Nephron (organoid): ENCODE measurements around the gene CSNK1A1.
"Not testable (repeated sequence)": the region's sequence is repeated elsewhere in the genome, so short reads cannot be mapped to it uniquely, and the experiment has no call there.

ENCODE experiments used
- H3K27ac Mint-ChIP-seq, 3 experiments: 2 replicates each; pipeline ENCODE4 v1.8.0; 2020; ENCODE audit warnings: mixed read lengths in 3 of 3, mild to moderate bottlenecking in 2 of 3, moderate library complexity in 1 of 3
- H3K27me3 Mint-ChIP-seq: 2 replicates; pipeline ENCODE4 v1.8.0; 2021; ENCODE audit warnings: low read depth, mild to moderate bottlenecking, moderate library complexity, mixed read lengths
- H3K36me3 Mint-ChIP-seq: 2 replicates; pipeline ENCODE4 v1.8.0; 2020; ENCODE audit warnings: low read depth, mixed read lengths
- H3K4me1 Mint-ChIP-seq: 2 replicates; pipeline ENCODE4 v1.8.0; 2020; ENCODE audit warnings: mixed read lengths
- H3K4me3 Mint-ChIP-seq, 3 experiments: 2 replicates each; pipeline ENCODE4 v1.8.0; 2020; ENCODE audit warnings: mild to moderate bottlenecking in 3 of 3, mixed read lengths in 3 of 3, moderate library complexity in 2 of 3
- H3K9me3 Mint-ChIP-seq: 2 replicates; pipeline ENCODE4 v1.8.0; 2020; ENCODE audit warnings: mixed read lengths
- TF ChIP-seq, protein P1 (sequence below), 3 experiments: fragments of 200-600 bp; sonication (generic); IDR thresholded peaks; one replicate each; pipeline ENCODE4 v1.5.0; 2021; ENCODE audit warnings: antibody characterized with exemption in 3 of 3; ENCODE audit not compliant: unreplicated experiment in 3 of 3

CSNK1A1 gene

DNA sequence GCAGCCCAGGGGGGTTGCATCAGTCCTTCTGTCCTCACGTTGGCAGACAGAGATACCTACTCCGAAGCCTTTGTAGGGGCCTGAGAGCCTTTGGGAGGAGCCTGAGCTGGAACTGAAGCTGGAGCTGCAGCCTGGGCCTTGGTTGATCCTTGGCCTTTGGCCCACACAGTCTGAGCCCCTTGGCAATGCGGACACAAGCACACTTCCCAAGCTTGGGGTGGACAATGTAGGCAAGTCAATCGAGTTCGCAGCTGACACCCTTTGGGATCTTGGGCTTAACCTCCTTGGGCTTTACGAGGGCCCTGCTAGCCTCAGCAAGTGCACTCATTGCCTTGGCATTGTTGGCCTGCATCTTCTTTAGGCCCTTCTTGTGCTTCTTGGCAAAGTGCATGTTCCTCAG is 5.9 kb downstream of the CSNK1A1 start:
- peaks cover 70% of the 10 kb centered on the region for H3K36me3 Mint-ChIP-seq
- H3K4me1 Mint-ChIP-seq: peaks cover 50% of the 10 kb centered on the region
- H3K9me3 Mint-ChIP-seq: no peaks in the 10 kb centered on the region
- TF ChIP-seq, protein P1, sequence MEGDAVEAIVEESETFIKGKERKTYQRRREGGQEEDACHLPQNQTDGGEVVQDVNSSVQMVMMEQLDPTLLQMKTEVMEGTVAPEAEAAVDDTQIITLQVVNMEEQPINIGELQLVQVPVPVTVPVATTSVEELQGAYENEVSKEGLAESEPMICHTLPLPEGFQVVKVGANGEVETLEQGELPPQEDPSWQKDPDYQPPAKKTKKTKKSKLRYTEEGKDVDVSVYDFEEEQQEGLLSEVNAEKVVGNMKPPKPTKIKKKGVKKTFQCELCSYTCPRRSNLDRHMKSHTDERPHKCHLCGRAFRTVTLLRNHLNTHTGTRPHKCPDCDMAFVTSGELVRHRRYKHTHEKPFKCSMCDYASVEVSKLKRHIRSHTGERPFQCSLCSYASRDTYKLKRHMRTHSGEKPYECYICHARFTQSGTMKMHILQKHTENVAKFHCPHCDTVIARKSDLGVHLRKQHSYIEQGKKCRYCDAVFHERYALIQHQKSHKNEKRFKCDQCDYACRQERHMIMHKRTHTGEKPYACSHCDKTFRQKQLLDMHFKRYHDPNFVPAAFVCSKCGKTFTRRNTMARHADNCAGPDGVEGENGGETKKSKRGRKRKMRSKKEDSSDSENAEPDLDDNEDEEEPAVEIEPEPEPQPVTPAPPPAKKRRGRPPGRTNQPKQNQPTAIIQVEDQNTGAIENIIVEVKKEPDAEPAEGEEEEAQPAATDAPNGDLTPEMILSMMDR (IDR thresholded peaks at IDR 0.05; ENCODE audit: unreplicated experiment in 3 of 3): no peak
- H3K4me3 Mint-ChIP-seq: no peak overlapping the region
- H3K27ac Mint-ChIP-seq: peak overlapping the region in 1 of 3 experiments; percentile 61
- no peaks in the 10 kb centered on the region for H3K27me3 Mint-ChIP-seq

DNA sequence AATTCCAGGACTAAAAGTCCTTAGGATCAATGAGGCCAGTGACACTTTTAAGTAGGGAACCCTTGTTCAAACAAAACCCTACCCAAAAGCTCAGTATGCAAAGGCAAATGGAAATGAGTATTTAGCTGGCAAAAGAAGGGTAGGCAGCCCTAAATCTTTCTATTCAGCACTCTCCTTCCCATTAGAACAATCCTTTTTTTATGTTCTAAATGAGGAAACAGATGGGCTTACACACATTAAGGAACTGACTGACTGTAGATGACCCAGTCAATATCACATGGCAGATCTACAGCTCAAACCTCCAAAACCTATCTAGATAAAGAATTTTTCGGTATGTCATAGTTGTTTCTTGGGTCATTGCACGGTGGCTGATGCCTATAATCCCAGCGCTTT is 7.2 kb downstream of the CSNK1A1 start:
- no peaks in the 10 kb centered on the region for H3K9me3 Mint-ChIP-seq
- H3K36me3 Mint-ChIP-seq: peaks cover 69% of the 10 kb centered on the region
- peaks cover 54% of the 10 kb centered on the region for H3K4me1 Mint-ChIP-seq
- no peak overlapping the region for H3K4me3 Mint-ChIP-seq
- H3K27me3 Mint-ChIP-seq: no peaks in the 10 kb centered on the region
- H3K27ac Mint-ChIP-seq: no peak overlapping the region
- TF ChIP-seq, protein P1 (IDR thresholded peaks at IDR 0.05; ENCODE audit: unreplicated experiment in 3 of 3): no peak

DNA sequence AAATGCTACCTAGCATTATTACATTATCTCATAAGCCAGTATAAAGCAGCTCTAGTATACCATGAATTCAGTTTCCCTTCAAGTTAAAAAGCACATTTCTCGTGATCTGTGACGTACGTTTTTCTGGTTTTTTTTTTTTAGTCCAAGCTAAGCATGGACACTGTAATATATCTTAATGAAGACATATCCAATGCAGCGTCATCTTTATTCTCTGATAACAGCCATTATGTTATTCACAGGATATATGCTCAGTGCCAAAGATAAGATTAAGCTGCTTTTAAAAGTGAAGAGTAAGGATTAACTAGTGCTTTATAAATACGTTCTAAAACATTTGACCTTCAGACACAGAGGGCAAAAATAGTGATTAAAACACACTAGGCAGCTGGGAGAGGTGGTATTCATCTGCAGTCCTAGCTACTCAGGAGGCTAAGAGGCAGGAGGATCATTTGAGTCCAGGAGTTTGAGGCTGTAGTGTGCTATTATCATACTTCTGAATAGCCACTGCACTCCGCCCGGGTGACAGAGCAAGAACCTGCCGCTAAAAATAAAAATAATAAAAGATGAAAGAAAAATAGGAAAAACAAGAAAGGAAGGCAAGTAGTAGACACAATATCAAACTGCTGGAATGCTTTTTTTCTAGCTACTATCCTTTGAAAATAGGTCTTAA is 7.7 kb downstream of the CSNK1A1 start:
- Mint-ChIP-seq H3K9me3 (no peaks in the 10 kb centered on the region), H3K27me3 (no peaks in the 10 kb centered on the region), H3K36me3 (peaks cover 66% of the 10 kb centered on the region), H3K27ac (peak overlapping the region; percentile 14 to 65 (median 22)), H3K4me1 (peaks cover 50% of the 10 kb centered on the region), H3K4me3 (no peak overlapping the region)
- TF ChIP-seq, protein P1 (IDR thresholded peaks at IDR 0.05; ENCODE audit: unreplicated experiment in 3 of 3): no peak

DNA sequence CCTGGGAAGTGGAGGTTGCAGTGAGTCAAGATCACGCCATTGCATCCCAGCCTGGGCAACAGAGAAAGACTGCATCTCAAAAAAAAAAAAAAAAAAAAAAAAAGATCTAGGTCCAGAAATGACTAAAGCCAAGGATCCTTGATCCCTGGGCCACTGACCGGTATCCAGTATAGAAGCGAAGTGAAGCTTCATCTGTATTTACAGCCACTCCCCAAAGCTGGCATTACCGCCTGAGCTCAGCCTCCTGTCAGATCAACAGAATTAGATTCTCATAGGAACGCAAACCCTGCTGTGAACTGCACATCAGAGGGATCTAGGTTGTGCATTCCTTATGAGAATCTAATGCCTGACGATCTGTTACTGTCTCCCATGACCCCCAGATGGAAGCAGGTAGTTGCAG is 9.3 kb downstream of the CSNK1A1 start:
- Mint-ChIP-seq H3K4me1 (peaks cover 42% of the 10 kb centered on the region), H3K27me3 (no peaks in the 10 kb centered on the region), H3K36me3 (peaks cover 70% of the 10 kb centered on the region), H3K9me3 (no peaks in the 10 kb centered on the region), H3K27ac (no peak overlapping the region), H3K4me3 (no peak overlapping the region)
- TF ChIP-seq, protein P1 (IDR thresholded peaks at IDR 0.05; ENCODE audit: unreplicated experiment in 3 of 3): no peak

DNA sequence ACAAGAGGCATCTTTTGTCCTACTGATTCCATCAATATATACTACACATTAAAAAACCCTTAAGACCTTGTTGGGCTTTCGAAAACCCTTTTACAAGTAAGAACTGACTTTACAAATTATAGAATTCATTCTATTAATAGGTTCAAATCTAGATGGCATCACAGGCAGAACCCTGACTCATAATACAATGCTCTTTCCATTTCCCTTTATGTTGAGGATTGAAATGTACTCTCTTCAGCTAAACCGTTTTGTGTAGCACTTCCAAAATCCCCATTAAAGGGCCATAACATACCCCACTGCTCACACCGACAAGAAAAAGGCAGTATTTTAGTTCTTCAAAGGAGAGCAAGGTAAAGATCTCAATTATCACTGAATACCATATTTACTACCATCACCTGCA is 11.2 kb downstream of the CSNK1A1 start:
- Mint-ChIP-seq H3K36me3 (peaks cover 61% of the 10 kb centered on the region), H3K9me3 (no peaks in the 10 kb centered on the region), H3K4me1 (peaks cover 32% of the 10 kb centered on the region), H3K4me3 (no peak overlapping the region), H3K27ac (peak overlapping the region in 1 of 3 experiments; percentile 40), H3K27me3 (no peaks in the 10 kb centered on the region)
- TF ChIP-seq, protein P1 (IDR thresholded peaks at IDR 0.05; ENCODE audit: unreplicated experiment in 3 of 3): no peak

DNA sequence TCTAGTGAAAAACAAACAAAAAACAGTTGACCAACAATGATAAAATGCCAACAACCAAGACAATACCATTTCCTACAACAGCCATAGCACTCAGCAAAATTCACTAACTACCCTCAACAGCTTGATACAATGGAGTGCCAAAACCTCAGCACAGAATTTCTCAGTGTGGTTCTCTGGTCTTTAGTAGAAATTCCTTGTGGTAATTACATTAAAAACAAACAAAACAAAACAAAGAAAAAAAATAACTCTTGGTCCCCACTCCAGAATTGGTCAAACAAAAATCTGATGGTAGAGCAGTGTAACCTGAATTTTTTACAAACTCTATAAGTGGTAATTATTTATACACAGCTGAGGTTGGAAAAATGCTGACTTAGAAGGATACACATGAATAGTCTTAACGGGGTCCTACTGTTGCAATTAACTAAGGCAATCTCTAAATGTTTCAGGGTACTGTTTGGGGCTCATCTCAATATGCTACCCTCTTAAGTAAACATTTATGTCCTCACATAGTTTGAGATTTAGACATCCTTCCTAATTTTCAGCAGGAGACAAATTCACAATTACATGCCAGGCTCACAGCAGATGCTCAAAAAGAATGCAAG is 13.8 kb downstream of the CSNK1A1 start:
- H3K27ac Mint-ChIP-seq: peak overlapping the region in 2 of 3 experiments; percentile 11 to 31
- no peaks in the 10 kb centered on the region for H3K9me3 Mint-ChIP-seq
- TF ChIP-seq, protein P1 (IDR thresholded peaks at IDR 0.05; ENCODE audit: unreplicated experiment in 3 of 3): no peak
- H3K4me3 Mint-ChIP-seq: no peak overlapping the region
- peaks cover 67% of the 10 kb centered on the region for H3K36me3 Mint-ChIP-seq
- H3K4me1 Mint-ChIP-seq: peaks cover 26% of the 10 kb centered on the region
- H3K27me3 Mint-ChIP-seq: no peaks in the 10 kb centered on the region

DNA sequence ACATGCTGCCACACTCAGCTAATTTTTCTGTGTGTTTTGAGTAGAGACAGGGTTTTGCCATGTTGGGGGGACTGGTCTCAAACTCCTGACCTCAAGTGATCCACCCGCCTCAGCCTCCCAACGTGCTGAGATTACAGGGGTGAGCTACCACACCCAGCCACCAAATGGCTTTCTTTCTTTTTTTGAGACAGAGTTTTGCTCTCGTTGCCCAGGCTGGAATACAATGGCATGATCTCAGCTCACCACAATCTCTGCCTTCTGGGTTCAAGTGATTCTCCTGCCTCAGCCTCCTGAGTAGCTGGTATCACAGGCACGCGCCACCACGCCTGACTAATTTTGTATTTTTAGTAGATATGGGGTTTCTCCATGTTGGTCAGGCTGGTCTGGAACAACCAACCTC is 15.5 kb downstream of the CSNK1A1 start:
- not testable (repeated sequence) for H3K4me3 Mint-ChIP-seq, H3K27ac Mint-ChIP-seq, H3K27me3 Mint-ChIP-seq, H3K9me3 Mint-ChIP-seq
- Mint-ChIP-seq H3K36me3 (peaks cover 58% of the 10 kb centered on the region), H3K4me1 (peaks cover 23% of the 10 kb centered on the region)
